H9 (cell line): ENCODE data around the gene KCTD17. TPM values are rescaled to one million over a fixed set of nuclear protein-coding genes. Genes with fewer than 3 reads are reported as not detected.

ENCODE experiments used
- DNase-seq: peaks from one replicate; pipeline ENCODE4 v3.0.0-alpha.2; 2017
- H2AFZ ChIP-seq: one replicate; pipeline ENCODE4 v1.6.1; 2013; ENCODE audit warnings: mild to moderate bottlenecking, low read length, control low read depth, moderate library complexity
- H2AK5ac ChIP-seq: 2 replicates; pipeline ENCODE4 v1.6.1; 2013; ENCODE audit warnings: low read length, control low read depth, mixed read lengths; ENCODE audit not compliant: insufficient read length
- H2BK120ac ChIP-seq: one replicate; pipeline ENCODE4 v1.6.1; 2013; ENCODE audit warnings: low read depth, mild to moderate bottlenecking, low read length, control low read depth, inconsistent platforms; ENCODE audit not compliant: poor library complexity, severe bottlenecking
- H2BK12ac ChIP-seq: 2 replicates; pipeline ENCODE4 v1.6.1; 2013; ENCODE audit warnings: low read length, control low read depth, mixed read lengths, low read depth; ENCODE audit not compliant: insufficient read length
- H2BK15ac ChIP-seq: 2 replicates; pipeline ENCODE4 v1.6.1; 2013; ENCODE audit warnings: low read depth, low read length, control low read depth
- H2BK20ac ChIP-seq: one replicate; pipeline ENCODE4 v1.6.1; 2013; ENCODE audit warnings: low read depth, mild to moderate bottlenecking, low read length, control low read depth, inconsistent platforms; ENCODE audit not compliant: poor library complexity, severe bottlenecking
- H2BK5ac ChIP-seq: 2 replicates; pipeline ENCODE4 v1.6.1; 2013; ENCODE audit warnings: low read length, control low read depth, mixed read lengths; ENCODE audit not compliant: insufficient read length
- H3K14ac ChIP-seq: 2 replicates; pipeline ENCODE4 v1.6.1; 2013; ENCODE audit warnings: low read length, control low read depth; ENCODE audit not compliant: insufficient read depth
- H3K18ac ChIP-seq: 2 replicates; pipeline ENCODE4 v1.6.1; 2013; ENCODE audit warnings: low read depth, mild to moderate bottlenecking, mixed read lengths, low read length, control low read depth; ENCODE audit not compliant: insufficient read length
- H3K23ac ChIP-seq: 2 replicates; pipeline ENCODE4 v1.6.1; 2013; ENCODE audit warnings: low read length, control low read depth, mixed read lengths, low read depth; ENCODE audit not compliant: insufficient read length
- H3K23me2 ChIP-seq: 2 replicates; pipeline ENCODE4 v1.6.1; 2013; ENCODE audit warnings: low read depth, mild to moderate bottlenecking, mixed read lengths, low read length, control low read depth; ENCODE audit not compliant: insufficient read length, poor library complexity, severe bottlenecking
- H3K27ac ChIP-seq: 2 replicates; pipeline ENCODE4 v1.5.1; 2013; ENCODE audit warnings: low read length, control low read depth, mixed read lengths, low read depth; ENCODE audit not compliant: insufficient read length
- H3K27me3 ChIP-seq: 2 replicates; pipeline ENCODE4 v1.6.1; 2013; ENCODE audit warnings: low read length, control low read depth, inconsistent platforms; ENCODE audit not compliant: insufficient read depth
- H3K4ac ChIP-seq: 2 replicates; pipeline ENCODE4 v1.6.1; 2013; ENCODE audit warnings: low read depth, mild to moderate bottlenecking, control low read depth, inconsistent platforms, low read length, moderate library complexity
- H3K4me1 ChIP-seq: 2 replicates; pipeline ENCODE4 v1.6.1; 2013; ENCODE audit warnings: low read length, control low read depth, inconsistent platforms; ENCODE audit not compliant: insufficient read depth
- H3K4me2 ChIP-seq: 2 replicates; pipeline ENCODE4 v1.6.1; 2013; ENCODE audit warnings: low read length, control low read depth, mixed read lengths; ENCODE audit not compliant: insufficient read length, insufficient read depth
- H3K56ac ChIP-seq: 2 replicates; pipeline ENCODE4 v1.6.1; 2013; ENCODE audit warnings: low read depth, mild to moderate bottlenecking, mixed read lengths, low read length, control low read depth; ENCODE audit not compliant: insufficient read length
- H3K79me1 ChIP-seq: 2 replicates; pipeline ENCODE4 v1.6.1; 2013; ENCODE audit warnings: low read depth, mild to moderate bottlenecking, moderate library complexity, low read length, control low read depth, inconsistent platforms; ENCODE audit not compliant: insufficient read depth, poor library complexity, severe bottlenecking
- H3K79me2 ChIP-seq: 2 replicates; pipeline ENCODE4 v1.6.1; 2013; ENCODE audit warnings: low read length, control low read depth, inconsistent platforms; ENCODE audit not compliant: insufficient read depth
- H3K9ac ChIP-seq: 2 replicates; pipeline ENCODE4 v1.6.1; 2013; ENCODE audit warnings: low read length, control low read depth, mixed read lengths; ENCODE audit not compliant: insufficient read length; ENCODE audit errors: extremely low read depth
- H3K9me3 ChIP-seq: one replicate; pipeline ENCODE4 v1.6.1; 2013; ENCODE audit warnings: low read depth, low read length, inconsistent platforms; ENCODE audit not compliant: control insufficient read depth
- H3T11ph ChIP-seq: one replicate; pipeline ENCODE4 v1.6.1; 2013; ENCODE audit warnings: mild to moderate bottlenecking, low read length, control low read depth, inconsistent platforms
- H4K20me1 ChIP-seq: one replicate; pipeline ENCODE4 v1.6.1; 2013; ENCODE audit not compliant: control insufficient read depth, insufficient read length, insufficient read depth
- H4K5ac ChIP-seq: 2 replicates; pipeline ENCODE4 v1.6.1; 2013; ENCODE audit warnings: low read depth, mild to moderate bottlenecking, mixed read lengths, low read length, control low read depth; ENCODE audit not compliant: insufficient read length
- H4K8ac ChIP-seq: replicated peaks from 2 replicates; pipeline ENCODE4 v1.6.1; 2013; ENCODE audit warnings: low read length, control low read depth, mixed read lengths, low read depth; ENCODE audit not compliant: insufficient read length
- H4K91ac ChIP-seq: 2 replicates; pipeline ENCODE4 v1.6.1; 2013; ENCODE audit warnings: low read depth, mild to moderate bottlenecking, moderate library complexity, mixed read lengths, low read length, control low read depth; ENCODE audit not compliant: insufficient read length
- H3K27ac Mint-ChIP-seq, 3 experiments: 2 replicates in 2 of 3; 3 replicates in 1 of 3; pipeline ENCODE4 v1.8.0; 2020 to 2021; ENCODE audit warnings: mixed read lengths in 3 of 3, mild to moderate bottlenecking in 1 of 3, moderate library complexity in 1 of 3
- H3K27me3 Mint-ChIP-seq: 2 replicates; pipeline ENCODE4 v1.8.0; 2021; ENCODE audit warnings: low read depth, mild to moderate bottlenecking, moderate library complexity, mixed read lengths
- H3K36me3 Mint-ChIP-seq, 3 experiments: 2 replicates in 2 of 3; 3 replicates in 1 of 3; pipeline ENCODE4 v1.8.0; 2020 to 2021; ENCODE audit warnings: low read depth in 3 of 3, mixed read lengths in 3 of 3; ENCODE audit not compliant: insufficient read depth in 1 of 3
- H3K4me1 Mint-ChIP-seq, 2 experiments: 2 replicates each; pipeline ENCODE4 v1.8.0; 2020; ENCODE audit warnings: mixed read lengths in 2 of 2
- H3K4me3 Mint-ChIP-seq, 2 experiments: 2 replicates in 1 of 2; 3 replicates in 1 of 2; pipeline ENCODE4 v1.8.0; 2020 to 2021; ENCODE audit warnings: mild to moderate bottlenecking in 2 of 2, mixed read lengths in 2 of 2, moderate library complexity in 1 of 2
- H3K9me3 Mint-ChIP-seq, 2 experiments: 2 replicates in 1 of 2; 3 replicates in 1 of 2; pipeline ENCODE4 v1.8.0; 2020; ENCODE audit warnings: mild to moderate bottlenecking in 2 of 2, mixed read lengths in 2 of 2, moderate library complexity in 1 of 2
- CTCF ChIP-seq: fragments of 200-600 bp; sonication (generic); conservative IDR thresholded peaks from 3 replicates; pipeline ENCODE4 v1.8.0; 2021; ENCODE audit warnings: antibody characterized with exemption, mild to moderate bottlenecking
- WGBS: extraction: QIAGEN DNeasy Blood & Tissue Kit; methylation state at CpG from one replicate; pipeline ENCODE4 v1.1.7; 2013; ENCODE audit warnings: missing lambda C conversion rate, low lambda C conversion rate, mixed read lengths; ENCODE audit not compliant: insufficient read length; ENCODE audit errors: extremely low coverage; 5-methylcytosine and 5-hydroxymethylcytosine counted together
- total RNA-seq: library from RNA; stranded (reverse); gene quantifications from 2 replicates; pipeline ENCODE4 v1.2.1, GENCODE V29; 2021

The KCTD17 gene
- total RNA-seq, 1 experiment from 2014 or later, result 34.1 TPM

- no peak overlapping the region for H3K4me2 ChIP-seq
- H2AFZ ChIP-seq, result no peak overlapping the region
- H4K5ac ChIP-seq, result no peak overlapping the region
- no peak overlapping the region for H2AK5ac ChIP-seq
- no peak overlapping the region for H3K9ac ChIP-seq
- no peaks in the 10 kb centered on the region for H3K79me2 ChIP-seq
- no peak overlapping the region for H2BK5ac ChIP-seq
- no peak overlapping the region for H3K27ac ChIP-seq
- H4K8ac ChIP-seq, result no peak overlapping the region
- Mint-ChIP-seq H3K9me3 (no peaks in the 10 kb centered on the region), H3K4me1 (peaks cover 7% of the 10 kb centered on the region in 2 experiments; a peak in 3 of 4 replicates), H3K27me3 (peaks cover 17% of the 10 kb centered on the region), H3K36me3 (no peaks in the 10 kb centered on the region), H3K27ac (no peak overlapping the region), H3K4me3 (no peak overlapping the region)
- no peaks in the 10 kb centered on the region for H3K9me3 ChIP-seq
- WGBS, result no CpG with 5 or more reads among the region's 16 CpGs
- no peak overlapping the region for H2BK12ac ChIP-seq
- H3K23me2 ChIP-seq, result no peaks in the 10 kb centered on the region
- H3K23ac ChIP-seq, result no peak overlapping the region
- no peak overlapping the region for H3K56ac ChIP-seq
- TF ChIP-seq CTCF, result no peak
- H3T11ph ChIP-seq, result no peak overlapping the region
- H2BK20ac ChIP-seq, result no peak overlapping the region
- peaks cover 7% of the 10 kb centered on the region; the same call in 1 of the 2 replicates for H3K27me3 ChIP-seq
- no peak overlapping the region for H3K18ac ChIP-seq
- no peak overlapping the region for H3K4ac ChIP-seq
- no peaks in the 10 kb centered on the region for H4K20me1 ChIP-seq
- no peak overlapping the region for H2BK120ac ChIP-seq
- H2BK15ac ChIP-seq, result no peak overlapping the region
- DNase-seq, result no peak
- H3K79me1 ChIP-seq, result no peaks in the 10 kb centered on the region
- no peak overlapping the region for H3K14ac ChIP-seq
- H3K4me1 ChIP-seq, result no peaks in the 10 kb centered on the region; the same call in 1 of the 2 replicates
- H4K91ac ChIP-seq, result no peak overlapping the region
Observed at GRCh38 chr22:37074537-37074936, 23.0 kb downstream of the KCTD17 start.
